Subcutaneous abdominal adipose tissue (tissue), 5 donors: Measurements from ENCODE around the gene USP20.

Source experiments
- H3K27ac ChIP-seq: one replicate; pipeline ENCODE4 v1.7.0; 2013; ENCODE audit warnings: low read depth, mild to moderate bottlenecking, inconsistent platforms, low read length, moderate library complexity
- H3K27me3 ChIP-seq, 5 donors: one replicate each; pipeline ENCODE4 v1.7.0; 2013; ENCODE audit warnings: low read length in 5 of 5, inconsistent platforms in 1 of 5; ENCODE audit not compliant: control insufficient read depth in 5 of 5, insufficient read depth in 4 of 5
- H3K36me3 ChIP-seq, 5 donors: one replicate each; pipeline ENCODE4 v1.7.0; 2013; ENCODE audit warnings: low read length in 5 of 5; ENCODE audit not compliant: control insufficient read depth in 5 of 5, insufficient read depth in 5 of 5
- H3K4me1 ChIP-seq, 5 donors: one replicate each; pipeline ENCODE4 v1.7.0; 2013; ENCODE audit warnings: low read length in 5 of 5, mild to moderate bottlenecking in 3 of 5, moderate library complexity in 1 of 5; ENCODE audit not compliant: control insufficient read depth in 5 of 5, insufficient read depth in 5 of 5
- H3K4me3 ChIP-seq, 5 donors: one replicate each; pipeline ENCODE4 v1.7.0; 2013; ENCODE audit warnings: low read length in 5 of 5, low read depth in 1 of 5
- H3K9ac ChIP-seq, 5 donors: one replicate each; pipeline ENCODE4 v1.7.0; 2013; ENCODE audit warnings: low read length in 5 of 5, mild to moderate bottlenecking in 4 of 5, moderate library complexity in 3 of 5
- H3K9me3 ChIP-seq, 5 donors: one replicate each; pipeline ENCODE4 v1.7.0; 2013; ENCODE audit warnings: low read length in 5 of 5; ENCODE audit not compliant: control insufficient read depth in 5 of 5
- donor health status: healthy.
- donor health status: healthy.
- donor health status: healthy.
- donor health status: healthy.
- donor health status: healthy.

USP20 gene

DNA sequence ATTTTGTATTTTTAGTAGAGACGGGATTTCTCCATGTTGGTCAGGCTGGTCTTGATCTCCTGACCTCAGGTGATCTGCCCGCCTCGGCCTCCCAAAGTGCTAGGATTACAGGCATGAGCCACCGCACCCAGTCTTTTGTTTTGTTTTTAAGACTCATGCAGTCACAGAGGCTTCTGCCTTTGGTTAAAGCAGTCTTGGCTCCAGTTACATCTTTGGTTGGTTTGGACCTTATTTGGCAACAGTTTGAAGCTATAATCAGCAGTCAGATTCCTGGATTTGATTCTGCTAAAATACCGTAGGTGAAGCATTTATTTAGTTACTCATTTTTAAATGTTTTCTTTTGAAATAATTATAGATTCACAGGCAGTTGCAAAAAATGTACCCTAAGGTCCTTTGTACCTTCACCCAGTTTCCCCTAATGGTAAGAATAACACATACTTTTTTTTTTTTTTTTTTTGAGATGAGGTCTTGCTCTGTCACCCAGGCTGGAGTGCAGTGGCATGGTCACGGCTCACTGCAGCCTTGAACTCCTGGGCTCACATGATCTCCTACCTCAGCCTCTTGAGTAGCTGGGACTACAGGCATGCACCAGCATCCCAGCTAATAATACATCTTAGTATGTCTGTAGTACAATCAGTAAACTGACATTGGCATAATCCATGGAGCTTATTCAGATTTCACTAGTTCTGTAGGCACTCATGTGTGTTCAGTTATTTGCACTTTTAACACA is 15.7 kb downstream of the USP20 start:
- no peak overlapping the region for H3K9ac ChIP-seq
- H3K27ac ChIP-seq: no peak overlapping the region
- peaks cover 11 to 59% (median 49%) of the 10 kb centered on the region in 5 donors for H3K36me3 ChIP-seq
- H3K9me3 ChIP-seq: no peaks in the 10 kb centered on the region
- no peaks in the 10 kb centered on the region for H3K27me3 ChIP-seq
- no peaks in the 10 kb centered on the region for H3K4me1 ChIP-seq
- H3K4me3 ChIP-seq: no peak overlapping the region

- Histone ChIP-seq H3K27ac (no peak overlapping the region), H3K27me3 (no peaks in the 10 kb centered on the region), H3K9ac (no peak overlapping the region), H3K9me3 (no peaks in the 10 kb centered on the region), H3K36me3 (peaks cover 11 to 67% (median 56%) of the 10 kb centered on the region in 5 donors), H3K4me3 (no peak overlapping the region), H3K4me1 (no peaks in the 10 kb centered on the region)
Measured at GRCh38 chr9:129851821-129852220, 16.6 kb downstream of the USP20 start.

DNA sequence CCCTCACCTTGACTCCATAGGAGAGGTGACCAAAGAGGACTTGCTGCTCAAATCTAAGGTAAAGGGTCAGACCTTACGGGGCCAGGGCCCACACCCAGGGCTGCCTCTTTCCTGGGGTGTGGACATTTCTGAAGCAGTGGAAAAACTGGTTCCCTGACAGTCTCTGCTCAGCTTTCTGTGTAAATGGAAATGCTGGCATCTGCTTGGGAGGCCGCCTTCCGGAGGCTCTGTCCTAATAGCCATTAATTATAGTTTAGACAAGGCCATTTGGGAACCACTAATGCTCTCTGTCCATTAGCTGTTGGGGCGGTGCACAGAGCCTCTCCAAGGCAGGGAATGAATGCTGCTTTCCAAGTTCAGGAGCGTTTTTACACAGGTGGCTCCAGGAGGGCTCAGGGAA is 17.3 kb downstream of the USP20 start:
- Histone ChIP-seq H3K36me3 (peaks cover 11 to 73% (median 63%) of the 10 kb centered on the region in 5 donors), H3K9ac (no peak overlapping the region), H3K4me3 (no peak overlapping the region), H3K27ac (no peak overlapping the region), H3K27me3 (no peaks in the 10 kb centered on the region), H3K9me3 (no peaks in the 10 kb centered on the region), H3K4me1 (no peaks in the 10 kb centered on the region)

GRCh38 chr9:129853614-129854013 is 18.4 kb downstream of the USP20 start:
- Histone ChIP-seq H3K4me3 (no peak overlapping the region), H3K4me1 (no peaks in the 10 kb centered on the region), H3K9me3 (no peaks in the 10 kb centered on the region), H3K27ac (no peak overlapping the region), H3K36me3 (peaks cover 11 to 84% (median 73%) of the 10 kb centered on the region in 5 donors), H3K9ac (no peak overlapping the region), H3K27me3 (no peaks in the 10 kb centered on the region)

GRCh38 chr9:129854588-129855110 is 19.4 kb downstream of the USP20 start:
- Histone ChIP-seq H3K27me3 (no peaks in the 10 kb centered on the region), H3K4me1 (no peaks in the 10 kb centered on the region), H3K9ac (no peak overlapping the region), H3K4me3 (no peak overlapping the region), H3K36me3 (peaks cover 11 to 83% (median 77%) of the 10 kb centered on the region in 5 donors), H3K27ac (no peak overlapping the region), H3K9me3 (no peaks in the 10 kb centered on the region)

DNA sequence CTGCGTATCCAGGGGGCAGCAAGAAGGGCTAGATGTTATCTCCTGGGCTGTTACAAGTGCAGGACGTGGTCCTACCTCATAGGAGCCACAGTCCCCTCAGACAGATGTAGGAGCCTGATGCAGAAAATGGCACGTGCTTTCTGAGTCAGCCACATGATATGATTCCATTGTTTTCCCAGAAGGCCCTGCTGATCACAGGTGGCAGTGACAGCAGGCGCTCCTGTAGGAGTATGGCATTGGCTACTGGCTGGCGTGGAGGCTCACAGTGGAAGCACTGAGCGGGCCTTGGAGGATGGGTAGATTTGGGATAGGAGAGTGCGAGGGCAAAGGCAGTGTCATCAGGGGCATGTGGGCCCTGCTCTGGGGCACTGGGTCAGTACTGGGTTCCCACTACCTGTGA is 21.9 kb downstream of the USP20 start:
- H3K27me3 ChIP-seq: no peaks in the 10 kb centered on the region
- H3K9ac ChIP-seq: no peak overlapping the region
- no peak overlapping the region for H3K27ac ChIP-seq
- H3K9me3 ChIP-seq: no peaks in the 10 kb centered on the region
- no peak overlapping the region for H3K4me3 ChIP-seq
- no peaks in the 10 kb centered on the region for H3K4me1 ChIP-seq
- H3K36me3 ChIP-seq: peaks cover 9 to 81% (median 77%) of the 10 kb centered on the region in 5 donors

- Histone ChIP-seq H3K4me3 (no peak overlapping the region), H3K9ac (no peak overlapping the region), H3K9me3 (no peaks in the 10 kb centered on the region), H3K4me1 (no peaks in the 10 kb centered on the region), H3K27me3 (no peaks in the 10 kb centered on the region), H3K27ac (no peak overlapping the region), H3K36me3 (peaks cover 9 to 74% (median 72%) of the 10 kb centered on the region in 5 donors)
Measured at GRCh38 chr9:129858167-129858962, 23.1 kb downstream of the USP20 start.

GRCh38 chr9:129860653-129861446 is 25.6 kb downstream of the USP20 start:
- Histone ChIP-seq H3K36me3 (peaks cover 3 to 66% (median 62%) of the 10 kb centered on the region in 5 donors), H3K4me1 (peaks cover 0 to 2% (median under 1%) of the 10 kb centered on the region in 5 donors), H3K9me3 (no peaks in the 10 kb centered on the region), H3K4me3 (no peak overlapping the region), H3K27ac (no peak overlapping the region), H3K9ac (no peak overlapping the region), H3K27me3 (no peaks in the 10 kb centered on the region)

DNA sequence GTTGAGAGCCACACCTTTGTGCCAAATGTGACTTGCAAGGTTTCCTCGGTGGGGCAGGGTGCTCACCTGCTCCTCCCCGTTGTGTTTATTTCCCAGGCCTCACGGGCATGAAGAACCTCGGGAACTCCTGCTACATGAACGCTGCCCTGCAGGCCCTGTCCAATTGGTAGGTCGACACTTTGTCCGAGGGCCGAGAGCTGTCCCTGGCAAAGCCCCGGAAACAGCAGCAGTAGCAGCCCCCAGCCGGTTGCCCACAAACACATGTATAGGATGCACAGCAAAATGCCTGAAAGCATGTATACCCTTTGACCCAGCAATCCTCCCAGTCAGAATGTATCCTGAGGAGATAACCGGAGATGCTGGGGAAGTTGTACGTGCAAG is 26.2 kb downstream of the USP20 start:
- H3K9me3 ChIP-seq: no peaks in the 10 kb centered on the region
- H3K9ac ChIP-seq: no peak overlapping the region
- H3K4me3 ChIP-seq: no peak overlapping the region
- H3K36me3 ChIP-seq: peaks cover 3 to 66% (median 62%) of the 10 kb centered on the region in 5 donors
- no peaks in the 10 kb centered on the region for H3K27me3 ChIP-seq
- peaks cover 0 to 7% (median 5%) of the 10 kb centered on the region in 5 donors for H3K4me1 ChIP-seq
- H3K27ac ChIP-seq: no peak overlapping the region
